Parathyroid adenoma (tissue), 2 donors: Measurements from ENCODE around the gene EPM2AIP1.

ENCODE experiments used
- H2AFZ ChIP-seq: fragments of 300-600 bp; sonication (generic); one replicate; pipeline ENCODE4 v1.7.0; 2017; ENCODE audit warnings: antibody characterized with exemption, mild to moderate bottlenecking
- H3K27ac ChIP-seq: fragments of 300-600 bp; sonication (generic); one replicate; pipeline ENCODE4 v1.7.0; 2017
- H3K27me3 ChIP-seq: fragments of 300-600 bp; sonication (generic); one replicate; pipeline ENCODE4 v1.7.0; 2017; ENCODE audit warnings: low read length; ENCODE audit not compliant: control insufficient read depth, insufficient read depth
- H3K36me3 ChIP-seq: fragments of 300-600 bp; sonication (generic); one replicate; pipeline ENCODE4 v1.7.0; 2017; ENCODE audit warnings: low read length; ENCODE audit not compliant: control insufficient read depth, insufficient read depth
- H3K4me1 ChIP-seq: fragments of 300-600 bp; sonication (generic); one replicate; pipeline ENCODE4 v1.7.0; 2017; ENCODE audit warnings: control low read depth
- H3K4me2 ChIP-seq: fragments of 300-600 bp; sonication (generic); one replicate; pipeline ENCODE4 v1.7.0; 2017; ENCODE audit warnings: low read length
- H3K4me3 ChIP-seq: fragments of 300-600 bp; sonication (generic); one replicate; pipeline ENCODE4 v1.7.0; 2017; ENCODE audit warnings: low read depth, low read length
- H3K79me2 ChIP-seq: fragments of 300-600 bp; sonication (generic); one replicate; pipeline ENCODE4 v1.7.0; 2017; ENCODE audit warnings: control low read depth
- H3K9ac ChIP-seq: fragments of 300-600 bp; sonication (generic); one replicate; pipeline ENCODE4 v1.7.0; 2017; ENCODE audit warnings: mild to moderate bottlenecking
- H3K9me3 ChIP-seq: fragments of 300-600 bp; sonication (generic); one replicate; pipeline ENCODE4 v1.7.0; 2017; ENCODE audit warnings: low read length; ENCODE audit not compliant: control insufficient read depth
- TF ChIP-seq, protein P1 (sequence below): fragments of 300-600 bp; sonication (generic); IDR thresholded peaks from one replicate; pipeline ENCODE4 v1.7.0; 2017; ENCODE audit warnings: antibody characterized with exemption, mild to moderate bottlenecking
- donor health status: primary hyperparathyroidism.

EPM2AIP1 gene

GRCh38 chr3:37037352-37037751 lies 44.4 kb upstream of the EPM2AIP1 start:
- Histone ChIP-seq H3K79me2 (no peaks in the 10 kb centered on the region), H3K36me3 (no peaks in the 10 kb centered on the region)
- TF ChIP-seq, protein P1, sequence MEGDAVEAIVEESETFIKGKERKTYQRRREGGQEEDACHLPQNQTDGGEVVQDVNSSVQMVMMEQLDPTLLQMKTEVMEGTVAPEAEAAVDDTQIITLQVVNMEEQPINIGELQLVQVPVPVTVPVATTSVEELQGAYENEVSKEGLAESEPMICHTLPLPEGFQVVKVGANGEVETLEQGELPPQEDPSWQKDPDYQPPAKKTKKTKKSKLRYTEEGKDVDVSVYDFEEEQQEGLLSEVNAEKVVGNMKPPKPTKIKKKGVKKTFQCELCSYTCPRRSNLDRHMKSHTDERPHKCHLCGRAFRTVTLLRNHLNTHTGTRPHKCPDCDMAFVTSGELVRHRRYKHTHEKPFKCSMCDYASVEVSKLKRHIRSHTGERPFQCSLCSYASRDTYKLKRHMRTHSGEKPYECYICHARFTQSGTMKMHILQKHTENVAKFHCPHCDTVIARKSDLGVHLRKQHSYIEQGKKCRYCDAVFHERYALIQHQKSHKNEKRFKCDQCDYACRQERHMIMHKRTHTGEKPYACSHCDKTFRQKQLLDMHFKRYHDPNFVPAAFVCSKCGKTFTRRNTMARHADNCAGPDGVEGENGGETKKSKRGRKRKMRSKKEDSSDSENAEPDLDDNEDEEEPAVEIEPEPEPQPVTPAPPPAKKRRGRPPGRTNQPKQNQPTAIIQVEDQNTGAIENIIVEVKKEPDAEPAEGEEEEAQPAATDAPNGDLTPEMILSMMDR = no peak

DNA sequence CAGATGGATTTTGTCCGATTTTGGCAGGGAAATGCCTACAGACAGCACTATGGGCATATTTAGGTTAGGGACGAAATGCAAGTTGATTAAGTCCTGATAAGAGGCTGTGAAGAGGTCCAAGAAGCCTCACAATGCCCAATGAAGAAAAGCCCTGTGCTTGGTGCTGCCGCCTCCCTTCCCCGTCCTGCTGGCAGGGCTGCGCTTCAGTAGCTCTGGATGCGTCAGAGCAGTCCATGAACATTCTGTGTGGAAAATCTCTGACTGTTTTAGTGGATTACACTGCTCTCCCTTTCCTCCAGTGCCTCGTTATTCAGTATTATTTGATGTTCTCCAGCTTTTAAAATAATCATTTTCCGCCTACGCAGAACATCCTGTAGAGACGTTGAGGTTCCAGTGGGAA lies 40.0 kb upstream of the EPM2AIP1 start:
- H3K27me3 ChIP-seq = no peaks in the 10 kb centered on the region
- no peak overlapping the region for H3K4me2 ChIP-seq
- no peaks in the 10 kb centered on the region for H3K9me3 ChIP-seq
- no peak overlapping the region for H3K9ac ChIP-seq
- peaks cover 18% of the 10 kb centered on the region for H3K4me1 ChIP-seq
- H3K4me3 ChIP-seq = no peak overlapping the region
- peak overlapping the region; percentile 9 for H3K27ac ChIP-seq
- H2AFZ ChIP-seq = peak overlapping the region; percentile 31
- TF ChIP-seq, protein P1 = no peak
- no peaks in the 10 kb centered on the region for H3K36me3 ChIP-seq
- no peaks in the 10 kb centered on the region for H3K79me2 ChIP-seq

More at GRCh38 chr3:37037352-37037751, 44.4 kb upstream of the EPM2AIP1 start:
- no peaks in the 10 kb centered on the region for H3K27me3 ChIP-seq
- H3K4me3 ChIP-seq = no peak overlapping the region
- H3K27ac ChIP-seq = no peak overlapping the region
- H3K4me2 ChIP-seq = no peak overlapping the region
- no peak overlapping the region for H3K9ac ChIP-seq
- H3K4me1 ChIP-seq = peaks cover 6% of the 10 kb centered on the region
- H3K9me3 ChIP-seq = no peaks in the 10 kb centered on the region
- no peak overlapping the region for H2AFZ ChIP-seq

DNA sequence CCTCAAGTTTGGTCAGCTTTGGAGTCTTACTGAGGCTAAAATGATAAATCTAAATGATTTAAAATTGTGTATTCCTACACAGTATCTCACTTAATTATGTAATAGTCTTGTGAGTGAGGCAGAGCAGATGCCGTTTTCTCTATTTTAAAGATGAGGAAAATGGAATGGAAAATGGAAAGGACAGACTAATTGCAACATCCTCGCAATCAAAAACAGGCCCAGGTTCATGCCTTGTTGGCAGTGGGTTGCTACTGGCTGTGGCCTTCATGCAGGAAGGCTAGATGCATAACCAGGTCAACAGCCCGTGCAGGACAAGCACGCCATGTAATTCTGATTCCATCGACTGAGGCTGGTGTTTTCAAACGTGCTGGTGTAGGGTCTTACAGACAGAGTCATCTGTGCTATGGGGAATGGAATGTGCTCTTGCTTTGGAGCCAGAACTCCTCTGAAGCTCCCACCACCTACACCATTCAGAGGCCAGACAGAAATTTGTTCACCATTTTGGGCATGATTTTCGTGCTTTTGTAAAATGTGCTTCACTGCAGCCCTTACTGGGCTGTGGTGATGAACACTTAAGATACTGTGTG lies 38.3 kb upstream of the EPM2AIP1 start:
- no peak overlapping the region for H3K27ac ChIP-seq

GRCh38 chr3:37030588-37030987 lies 37.7 kb upstream of the EPM2AIP1 start:
- Histone ChIP-seq H3K27me3 (no peaks in the 10 kb centered on the region), H3K4me3 (no peak overlapping the region), H3K4me1 (peaks cover 18% of the 10 kb centered on the region), H3K36me3 (no peaks in the 10 kb centered on the region), H2AFZ (no peak overlapping the region), H3K9me3 (no peaks in the 10 kb centered on the region), H3K27ac (no peak overlapping the region), H3K9ac (no peak overlapping the region), H3K4me2 (no peak overlapping the region), H3K79me2 (no peaks in the 10 kb centered on the region)
- TF ChIP-seq, protein P1 = no peak

More for the DNA sequence above, 38.3 kb upstream of the EPM2AIP1 start:
- Histone ChIP-seq H3K79me2 (no peaks in the 10 kb centered on the region), H3K36me3 (no peaks in the 10 kb centered on the region), H3K4me3 (no peak overlapping the region), H3K4me1 (peaks cover 18% of the 10 kb centered on the region), H3K27me3 (no peaks in the 10 kb centered on the region), H3K4me2 (no peak overlapping the region), H3K9me3 (no peaks in the 10 kb centered on the region), H2AFZ (no peak overlapping the region), H3K9ac (no peak overlapping the region)
- TF ChIP-seq, protein P1 = no peak

DNA sequence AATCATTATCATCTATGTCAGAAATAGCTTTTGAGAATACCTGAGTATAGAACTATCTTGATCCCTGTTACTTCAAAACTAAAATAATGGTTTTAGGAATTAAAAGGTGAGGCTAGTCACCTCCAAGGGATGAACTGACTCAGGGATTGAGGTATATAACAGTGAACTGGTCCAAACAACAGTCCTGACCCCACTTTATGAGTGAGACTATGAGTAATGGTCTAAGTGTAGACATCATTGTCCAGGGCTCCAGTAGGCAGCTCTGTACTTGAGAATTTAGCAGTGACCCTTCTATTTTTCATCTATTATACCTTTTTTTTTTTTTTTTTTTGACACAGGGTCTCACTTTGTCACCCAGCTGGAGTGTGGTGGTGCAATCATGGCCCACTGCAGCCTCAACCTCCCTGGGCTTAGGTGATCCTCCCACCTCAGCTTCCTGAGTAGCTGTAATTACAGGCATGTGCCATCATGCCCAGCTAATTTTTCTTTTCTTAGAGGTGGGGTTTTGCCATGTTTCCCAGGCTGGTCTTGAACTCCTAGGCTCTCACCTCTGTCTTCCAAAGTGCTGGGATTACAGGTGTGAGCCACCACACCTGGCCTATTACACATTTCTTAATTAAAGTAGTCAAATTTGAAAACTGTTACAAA lies 36.7 kb upstream of the EPM2AIP1 start:
- no peaks in the 10 kb centered on the region for H3K79me2 ChIP-seq
- TF ChIP-seq, protein P1 = no peak
- H2AFZ ChIP-seq = no peak overlapping the region
- no peaks in the 10 kb centered on the region for H3K9me3 ChIP-seq
- no peak overlapping the region for H3K9ac ChIP-seq
- H3K27me3 ChIP-seq = no peaks in the 10 kb centered on the region
- H3K4me1 ChIP-seq = peaks cover 18% of the 10 kb centered on the region
- no peak overlapping the region for H3K4me2 ChIP-seq
- H3K36me3 ChIP-seq = no peaks in the 10 kb centered on the region
- peak overlapping the region; percentile 5 for H3K27ac ChIP-seq
- H3K4me3 ChIP-seq = no peak overlapping the region
